ENCODE results near the gene CA11. TPM values are rescaled to one million over a fixed set of nuclear protein-coding genes. Genes with fewer than 3 reads are reported as not detected.

CA11 gene
- polyA plus RNA-seq, 1 of the 3 experiments (the other 2 are of a cell fraction) = 13.1 TPM

DNA sequence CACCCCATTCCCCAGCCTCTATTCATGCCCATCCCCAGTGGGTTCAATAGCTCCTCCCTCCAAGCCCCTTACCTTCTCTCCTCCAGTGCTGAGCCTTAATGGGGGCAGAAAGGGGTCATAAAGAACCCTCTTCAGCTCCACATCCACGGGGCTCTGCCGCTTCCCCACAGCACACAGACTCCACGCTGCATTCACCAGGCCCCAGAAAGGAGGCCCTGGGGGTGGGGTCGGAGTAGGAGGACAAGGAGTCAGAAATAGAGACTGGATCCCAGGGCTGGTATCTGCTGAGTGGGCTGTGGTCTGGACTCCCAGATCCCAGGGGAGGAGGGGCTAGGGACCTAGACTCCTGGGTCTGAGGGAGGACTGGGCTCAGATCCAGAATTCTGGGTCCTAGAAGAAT, 1.6 kb downstream of the CA11 start:
- H3K9me3 ChIP-seq = no peaks in the 10 kb centered on the region
- no peak overlapping the region for H3K9ac ChIP-seq
- no peaks in the 10 kb centered on the region for H3K27me3 ChIP-seq (ENCODE audit: insufficient read depth)
- H3K4me2 ChIP-seq = peak overlapping the region; percentile 99; the same call in 1 of the 2 replicates
- DNase-seq = no peak
- H3K4me1 ChIP-seq (ENCODE audit: control insufficient read depth in 1 of 2, insufficient read depth in 2 of 2, low read depth in 1 of 2, low read length in 1 of 2) = peaks cover 4 to 6% of the 10 kb centered on the region in 2 experiments; a peak in 2 of 4 replicates
- CTCF ChIA-PET = interaction anchor here (2.7 kb wide), 2 partner anchors 30 to 199 kb away, joined by 25 to 35 read pairs; no protein-coding TSS in a partner anchor
- POLR2A ChIA-PET = interaction anchor here (1.9 kb wide), 1 partner anchor 25 kb away, joined by 6 read pairs; the partner anchor contains the start of genes RPL18 and SPHK2
- H3K36me3 ChIP-seq (replicated peaks in 1 of 2; ENCODE audit: control insufficient read depth in 1 of 2, insufficient read depth in 2 of 2, low read length in 1 of 2) = no peaks in the 10 kb centered on the region
- no peak overlapping the region; a peak in 1 of 4 replicates for H3K27ac ChIP-seq (ENCODE audit: low read depth in 2 of 2, low read length in 1 of 2)
- peaks cover 11% of the 10 kb centered on the region for H3F3A ChIP-seq (replicated peaks; ENCODE audit: insufficient read depth)
- H4K20me1 ChIP-seq (ENCODE audit: insufficient read depth) = no peaks in the 10 kb centered on the region
- H3K9me2 ChIP-seq = no peaks in the 10 kb centered on the region
- WGBS (ENCODE audit: low lambda C conversion rate) = 83% methylated on average over 4 of the region's 4 CpGs
- H3K4me3 ChIP-seq (ENCODE audit: low read depth in 2 of 2, low read length in 1 of 2) = peak overlapping the region in 1 of 2 experiments; percentile 43; a peak in 2 of 4 replicates
- TF ChIP-seq TAF1 (IDR thresholded peaks at IDR 0.05; ENCODE audit: borderline replicate concordance, low read depth, low read length) = no peak
- no peak for TF ChIP-seq USF2 (IDR thresholded peaks at IDR 0.05; ENCODE audit: borderline replicate concordance, low read depth, low read length)
- no peak for TF ChIP-seq EZH2phosphoT487 (IDR thresholded peaks at IDR 0.05; ENCODE audit: borderline replicate concordance, low read depth)
- no peak for TF ChIP-seq FOXM1 (IDR thresholded peaks at IDR 0.05; ENCODE audit: low read depth)
- TF ChIP-seq JUND (IDR thresholded peaks at IDR 0.05) = no peak
- TF ChIP-seq PBX3 (IDR thresholded peaks at IDR 0.05) = no peak
- TF ChIP-seq RCOR1 (IDR thresholded peaks at IDR 0.05; ENCODE audit: low read length) = no peak
- TF ChIP-seq ELF1 (IDR thresholded peaks at IDR 0.05) = no peak
- TF ChIP-seq SMC3 (IDR thresholded peaks at IDR 0.05; ENCODE audit: low read depth, low read length) = no peak
- no peak for TF ChIP-seq TCF12 (IDR thresholded peaks at IDR 0.05)
- TF ChIP-seq, protein P1, sequence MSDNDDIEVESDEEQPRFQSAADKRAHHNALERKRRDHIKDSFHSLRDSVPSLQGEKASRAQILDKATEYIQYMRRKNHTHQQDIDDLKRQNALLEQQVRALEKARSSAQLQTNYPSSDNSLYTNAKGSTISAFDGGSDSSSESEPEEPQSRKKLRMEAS (IDR thresholded peaks at IDR 0.05; ENCODE audit: low read depth) = no peak
- TF ChIP-seq YY1 (IDR thresholded peaks at IDR 0.05; ENCODE audit: low read depth) = no peak
- TF ChIP-seq RXRA (IDR thresholded peaks at IDR 0.05; ENCODE audit: borderline replicate concordance, low read depth) = no peak
- TF ChIP-seq POLR2AphosphoS5 (IDR thresholded peaks at IDR 0.05; ENCODE audit: low read depth, low read length) = no peak
- no peak for TF ChIP-seq RAD21 (IDR thresholded peaks at IDR 0.05; ENCODE audit: low read length)
- TF ChIP-seq FOXJ3 (CRISPR knock-in tag; IDR thresholded peaks at IDR 0.05) = no peak
- TF ChIP-seq USF1 (IDR thresholded peaks at IDR 0.05; ENCODE audit: borderline replicate concordance, low read depth) = no peak
- no peak for TF ChIP-seq FOSL2 (IDR thresholded peaks at IDR 0.05; ENCODE audit: borderline replicate concordance, low read depth)
- no peak overlapping the region for H2AFZ ChIP-seq (ENCODE audit: low read depth)
- H3K79me2 ChIP-seq (ENCODE audit: insufficient read depth) = no peaks in the 10 kb centered on the region

Data from SK-N-SH (cell line).